IPS DF 19.7 (cell line): ENCODE measurements around the gene SPTB.

Source experiments
- DNase-seq: peaks from one replicate; pipeline ENCODE4 v3.0.0-alpha.2; 2013; ENCODE audit warnings: low read depth, low spot score

The SPTB gene

DNA sequence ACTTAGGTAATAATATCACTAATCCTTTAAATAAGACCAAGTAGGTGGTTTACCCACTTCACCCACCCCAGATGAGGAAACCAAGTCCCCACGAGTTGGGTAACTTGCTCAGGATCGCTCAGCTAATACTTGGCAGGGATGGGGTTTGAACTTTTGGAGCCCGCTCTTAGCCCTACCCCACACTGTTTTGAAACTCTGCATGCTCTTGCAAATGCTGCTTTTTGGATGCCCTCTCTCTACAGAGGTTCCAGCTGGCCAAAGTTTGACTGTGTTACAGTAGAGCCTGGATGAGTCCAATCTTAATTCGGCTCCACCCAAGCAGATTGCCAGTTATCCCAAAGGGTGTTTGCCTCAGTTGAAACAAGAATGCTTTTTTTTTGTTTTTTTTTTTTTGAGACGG, 168.7 kb downstream of the SPTB start:
- no peak for DNase-seq

DNA sequence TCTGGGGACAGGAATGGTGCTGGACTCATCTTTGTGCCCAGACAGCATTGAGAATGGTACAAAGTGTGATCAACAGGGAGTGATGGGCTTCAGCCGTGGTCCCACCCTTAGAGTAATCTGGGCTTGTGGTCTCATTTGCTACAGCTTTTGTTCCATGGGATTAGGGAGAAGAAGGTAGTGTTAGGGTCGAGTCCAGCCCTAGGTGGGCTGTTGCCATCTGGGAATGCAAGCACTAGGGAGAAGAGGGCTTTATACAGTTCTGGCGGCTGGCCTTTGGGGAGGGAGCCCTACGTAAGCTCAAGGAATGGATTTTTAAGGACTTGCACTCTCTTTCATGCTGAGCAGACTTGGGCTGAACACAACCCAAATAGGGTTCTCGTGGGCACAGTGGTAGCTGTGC, 170.6 kb downstream of the SPTB start:
- DNase-seq, result no peak

DNA sequence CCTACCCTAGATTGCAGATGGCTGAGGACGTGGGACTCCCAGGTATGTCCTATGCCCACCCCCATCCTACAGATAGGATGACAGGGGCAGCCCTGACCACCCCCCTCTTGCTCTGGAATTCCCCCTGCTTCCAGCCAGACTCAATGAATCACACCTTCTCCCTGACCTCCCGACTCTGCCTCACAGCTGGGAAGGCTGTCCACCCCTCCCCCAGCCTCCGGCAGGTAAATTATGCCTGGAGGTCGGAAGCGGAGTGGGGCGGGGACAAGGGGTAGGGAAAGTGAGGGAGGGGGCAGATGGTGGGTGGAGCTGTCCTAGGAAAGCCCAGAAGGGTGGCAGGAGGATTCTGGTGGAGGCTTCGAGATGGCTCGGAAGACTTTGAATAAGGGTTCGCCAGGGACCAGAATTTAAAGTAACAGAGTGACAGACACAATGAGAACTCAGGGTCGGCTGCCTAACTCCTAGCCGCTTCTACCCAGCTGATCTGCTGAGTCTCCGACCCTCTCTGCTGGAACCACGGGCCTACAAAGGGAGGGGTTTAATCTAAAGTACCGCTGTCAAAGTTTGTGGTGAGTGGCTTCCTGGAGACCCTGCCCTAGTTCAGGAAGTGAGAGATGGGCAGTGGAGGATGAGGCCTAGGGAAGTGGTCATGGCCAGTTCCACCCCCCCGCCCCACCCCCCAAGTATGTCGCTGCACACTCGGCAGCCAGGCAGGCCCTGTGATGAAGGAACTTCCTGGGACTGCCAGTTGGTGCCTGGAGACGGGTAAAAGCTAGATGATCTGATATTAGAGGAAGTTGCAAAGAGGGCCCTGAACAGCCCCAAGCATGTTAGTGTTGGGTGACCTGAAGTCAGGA, 171.3 kb downstream of the SPTB start:
- peak; percentile 89 for DNase-seq

DNA sequence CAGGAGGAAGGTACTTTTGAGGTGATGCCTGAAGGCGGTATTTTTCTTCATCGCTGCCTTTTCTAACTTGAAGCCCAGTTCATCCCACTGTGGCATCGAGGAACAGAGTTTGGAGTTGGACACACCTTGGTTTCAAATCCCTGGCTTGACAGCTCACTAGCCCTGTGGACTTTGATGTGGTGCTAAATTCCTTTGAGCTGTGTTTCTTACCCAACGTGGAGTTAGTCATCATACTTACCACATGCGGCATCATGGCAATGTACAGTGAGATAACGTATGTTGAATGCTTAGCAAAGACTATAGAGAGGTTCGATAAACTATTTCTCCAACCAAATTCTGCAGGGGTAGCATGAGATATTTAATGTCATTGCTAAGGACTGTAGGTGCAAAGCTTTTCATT, 172.0 kb downstream of the SPTB start:
- no peak for DNase-seq

DNA sequence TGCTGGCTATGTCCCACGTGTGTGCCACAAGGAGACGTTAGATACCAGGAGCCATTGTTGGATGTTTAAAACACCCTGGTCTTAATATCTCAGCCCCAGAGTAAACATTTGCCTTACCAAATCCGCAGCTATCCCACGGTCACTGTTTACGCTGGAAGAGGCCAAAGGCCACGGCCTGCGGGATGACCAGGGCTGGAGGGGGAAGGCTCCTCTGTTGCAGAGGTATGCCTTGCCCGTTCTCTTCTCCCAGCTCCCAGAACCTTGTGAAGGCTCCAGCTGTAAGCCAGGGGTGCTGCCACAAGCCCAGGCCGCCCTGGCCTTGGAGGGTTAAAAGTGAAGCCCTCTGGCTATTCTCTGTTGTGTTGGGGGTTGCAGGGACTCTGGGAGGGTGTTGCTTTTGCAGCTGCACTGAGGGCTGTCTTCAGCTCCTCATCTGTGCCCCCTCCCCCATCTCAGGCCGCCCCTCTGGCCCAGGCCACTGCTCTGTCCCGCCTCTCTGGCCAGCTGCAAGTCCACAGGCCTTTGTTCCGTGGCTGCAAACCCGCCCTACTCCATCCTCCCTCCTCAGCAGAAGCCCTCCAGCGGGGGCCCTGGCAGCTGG, 173.0 kb downstream of the SPTB start:
- DNase-seq, result no peak

DNA sequence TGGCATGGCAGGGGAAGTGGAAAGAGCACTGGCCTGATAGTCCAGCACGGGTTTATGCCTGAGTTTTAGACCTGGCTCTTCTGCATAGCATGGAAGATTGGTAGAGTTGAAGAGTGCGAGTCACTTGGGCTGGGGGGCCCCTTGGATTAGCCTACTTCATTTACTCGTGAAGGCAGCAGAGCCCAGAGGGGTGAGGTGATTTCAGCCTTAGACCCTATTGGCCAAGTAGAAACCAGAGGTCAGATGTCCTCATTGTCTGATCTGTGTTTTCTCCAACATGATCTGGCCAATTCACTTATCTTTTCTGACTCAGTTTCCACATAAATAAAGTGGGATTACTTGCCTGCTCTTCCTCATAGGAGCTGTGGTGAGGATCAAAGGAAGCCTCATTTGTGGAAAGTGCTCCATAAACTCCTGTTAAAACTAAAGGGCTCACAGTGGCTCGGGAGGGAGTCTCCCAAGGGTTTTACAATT, 173.6 kb downstream of the SPTB start:
- no peak for DNase-seq

DNA sequence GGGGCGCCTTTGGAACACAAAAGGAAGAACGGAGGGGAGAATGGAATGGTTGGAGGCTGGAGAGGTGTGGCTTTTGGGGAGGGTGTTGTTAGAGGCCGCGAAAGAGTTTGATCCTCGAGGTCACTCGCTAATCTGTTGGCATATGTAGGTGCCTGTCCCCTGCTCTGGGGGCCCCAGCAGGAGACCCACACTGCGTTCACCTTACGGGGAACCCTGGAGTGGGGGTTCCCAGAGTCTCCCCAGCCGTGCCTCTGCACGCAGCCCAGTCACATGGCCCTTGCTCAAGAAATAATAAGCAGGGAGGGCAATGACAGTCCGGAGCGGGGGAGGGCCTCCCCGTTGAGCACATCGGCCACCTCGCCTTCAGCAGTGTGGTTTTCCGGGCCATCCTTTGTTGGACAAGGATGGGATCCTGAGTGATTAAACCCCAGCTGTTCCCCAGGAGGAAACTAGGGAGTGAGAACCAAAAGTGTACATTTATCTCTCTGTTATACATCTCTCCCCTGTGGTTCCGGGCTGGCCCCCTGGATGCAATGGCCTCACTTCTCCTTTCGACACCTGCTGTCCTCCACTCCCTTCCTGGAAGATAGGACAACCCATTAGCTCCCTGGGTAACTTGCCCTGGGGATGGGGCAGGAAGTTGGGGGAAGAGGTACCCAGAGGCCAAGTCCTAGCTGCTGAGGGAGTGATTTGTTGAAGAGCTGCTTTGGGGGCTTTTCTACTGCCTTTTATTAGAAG, 174.2 kb downstream of the SPTB start:
- DNase-seq, result no peak

DNA sequence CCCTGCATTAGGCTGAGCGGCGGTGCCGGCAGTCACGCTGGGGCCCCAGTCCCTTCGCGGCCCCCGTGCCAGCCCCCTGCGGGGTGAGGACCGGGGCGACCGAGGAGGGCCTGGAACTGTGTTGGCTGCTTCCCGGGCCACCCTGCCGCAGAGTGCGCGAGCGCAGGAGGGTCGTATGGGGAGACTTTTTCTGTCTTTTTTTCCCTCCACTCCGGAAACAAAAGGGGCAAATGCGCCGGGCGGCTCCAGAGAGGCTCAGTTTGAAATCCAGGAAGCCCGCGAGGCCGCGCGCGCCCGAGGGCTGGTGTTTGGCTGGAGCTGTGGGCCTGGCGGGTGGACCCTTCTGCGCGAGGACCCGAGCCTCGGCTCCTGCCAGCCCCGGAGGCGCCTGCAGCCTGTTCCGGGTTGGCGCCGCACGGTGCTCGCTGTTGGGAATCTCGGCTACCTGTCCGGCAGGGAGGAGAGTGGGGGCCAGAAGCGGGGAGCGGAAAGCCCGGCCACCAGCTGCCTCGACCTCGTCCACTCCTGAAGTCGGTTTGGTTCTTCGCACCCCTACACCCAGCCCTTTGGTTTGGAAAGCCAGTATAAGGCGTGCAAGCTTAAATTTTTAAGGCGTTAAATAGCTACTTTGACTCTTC, 174.8 kb downstream of the SPTB start:
- no peak for DNase-seq

DNA sequence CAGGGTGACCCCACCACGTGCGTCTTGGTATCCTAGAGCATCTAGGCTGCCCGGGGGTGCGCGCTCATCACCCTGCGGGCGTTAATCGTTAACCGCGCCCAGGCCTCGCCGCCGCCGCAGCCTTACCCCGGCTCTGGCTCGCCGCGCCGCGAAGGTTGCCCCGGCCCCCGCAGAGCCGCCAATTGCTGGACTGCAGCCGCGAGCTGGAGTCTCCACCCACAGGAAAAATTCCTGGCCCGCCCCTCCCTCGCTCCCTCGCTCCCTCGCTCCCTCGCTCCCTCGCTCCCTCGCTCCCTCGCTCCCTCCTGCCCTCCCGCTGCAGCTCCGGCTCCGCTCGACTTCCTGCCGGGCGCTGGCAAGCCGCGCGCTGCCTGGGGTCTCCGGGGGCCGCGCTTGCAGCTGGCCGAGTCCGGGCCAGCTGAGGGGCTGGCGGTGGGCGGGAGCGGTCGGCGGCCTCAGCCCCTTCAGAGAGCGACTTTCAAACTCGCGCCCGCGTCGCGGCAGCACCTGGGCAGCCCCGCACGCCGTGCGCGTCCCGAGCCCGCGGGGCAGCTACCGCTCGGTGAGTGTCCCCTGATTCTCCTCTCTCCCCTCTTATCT, 175.5 kb downstream of the SPTB start, which contains the start of gene PLEKHG3:
Gene PLEKHG3, plus strand, starts transcription at position 282 of the 600 bp plus-strand sequence. CDS start 23,208 bp downstream, outside the sequence.
- no peak for DNase-seq

DNA sequence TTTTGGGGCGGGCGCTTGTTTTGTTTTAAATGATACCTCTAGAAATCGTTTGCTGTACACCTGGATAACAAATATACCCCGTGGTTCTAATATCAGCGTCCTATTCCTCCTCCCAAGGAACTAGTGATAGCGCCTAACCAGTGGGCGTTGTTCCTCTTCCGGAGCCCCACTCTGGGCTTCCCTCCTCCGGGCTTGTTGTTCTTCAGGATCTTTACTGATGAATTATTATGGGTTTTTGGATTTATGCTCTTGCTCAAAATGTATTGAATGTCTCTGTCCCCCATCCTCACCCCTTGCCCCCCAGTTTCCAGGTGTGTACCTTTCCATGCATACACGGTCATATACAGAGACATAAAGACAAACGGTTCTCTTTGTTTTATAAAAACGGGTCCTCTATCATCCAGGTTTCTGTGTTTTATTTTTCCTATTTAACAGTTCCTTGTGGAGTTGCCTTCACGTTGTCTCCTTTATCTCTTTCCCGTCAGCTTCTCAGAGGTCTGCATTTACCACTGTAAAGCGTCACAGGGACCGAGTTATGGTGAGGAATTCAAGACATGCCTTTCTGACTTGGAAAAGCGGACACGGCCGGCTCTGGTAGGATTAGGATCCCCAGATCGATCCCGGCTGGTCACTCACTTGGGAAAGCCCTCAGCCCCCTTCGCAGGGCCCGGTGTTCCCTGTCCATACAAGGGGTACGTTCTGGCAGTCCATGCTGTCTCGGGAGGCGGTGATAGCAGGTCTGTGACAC, 176.1 kb downstream of the SPTB start:
- DNase-seq, result no peak

DNA sequence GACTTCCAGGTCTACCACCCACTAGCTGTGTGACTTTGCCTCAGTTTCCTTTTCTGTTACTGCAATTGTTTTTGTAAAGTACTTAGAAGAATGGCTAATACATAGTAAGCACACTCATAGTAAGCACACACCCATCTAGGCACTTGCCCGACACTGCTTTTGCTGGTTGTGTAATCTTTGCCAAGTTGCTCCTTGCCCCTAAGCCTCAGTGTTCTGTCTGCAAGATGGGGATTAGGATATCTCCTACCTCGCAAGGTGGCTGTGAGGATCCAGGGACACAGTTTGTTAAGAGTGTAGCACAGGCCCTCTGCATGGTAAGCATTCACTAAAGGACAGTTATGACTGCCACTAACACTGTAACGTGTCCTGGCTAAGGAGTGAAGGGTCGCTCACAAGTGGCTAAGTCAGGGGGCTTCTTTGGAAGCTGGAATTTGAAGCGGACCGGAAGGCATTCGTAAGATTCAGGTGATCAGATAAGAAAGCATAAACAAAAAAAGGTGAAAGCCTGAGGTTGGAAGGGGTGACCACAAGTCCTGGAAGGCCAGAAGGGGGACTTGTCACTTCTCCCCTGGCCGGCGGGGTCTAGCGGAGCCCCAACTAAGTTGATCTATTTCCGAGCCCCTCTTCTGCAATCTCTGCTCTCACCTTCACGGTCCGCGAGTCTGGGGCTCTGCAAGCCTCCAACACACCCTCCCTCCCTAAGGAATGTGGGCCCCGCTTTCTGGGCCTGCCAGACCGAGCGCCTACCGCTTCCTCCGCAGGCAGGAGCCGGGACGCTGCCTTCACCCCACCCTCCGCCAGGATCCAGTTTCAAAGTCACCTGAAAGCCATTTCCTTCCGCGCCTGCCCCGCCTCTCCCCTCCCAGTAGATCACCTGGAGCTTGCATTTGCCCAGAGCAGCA, 177.0 kb downstream of the SPTB start:
- DNase-seq, result peak; percentile 89

DNA sequence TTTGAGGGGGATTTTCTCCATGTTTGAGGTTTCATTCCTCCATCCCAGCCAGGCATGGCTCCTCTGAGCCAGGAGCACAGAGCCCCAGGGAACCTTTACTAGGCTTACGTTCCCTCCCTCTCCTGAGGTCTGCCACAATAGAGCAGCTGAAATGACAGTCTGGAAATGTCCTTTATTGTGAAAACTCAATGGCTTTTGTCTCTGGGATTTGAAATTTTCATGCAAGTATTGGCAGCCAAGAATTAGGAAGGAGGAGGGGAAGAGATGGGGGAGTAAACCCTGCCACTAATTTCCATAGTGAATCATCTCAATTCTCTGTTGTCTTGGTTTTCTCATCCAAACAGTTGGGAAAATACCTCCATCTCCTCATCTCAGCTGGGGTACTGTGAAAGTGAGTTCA, 178.0 kb downstream of the SPTB start:
- no peak for DNase-seq

DNA sequence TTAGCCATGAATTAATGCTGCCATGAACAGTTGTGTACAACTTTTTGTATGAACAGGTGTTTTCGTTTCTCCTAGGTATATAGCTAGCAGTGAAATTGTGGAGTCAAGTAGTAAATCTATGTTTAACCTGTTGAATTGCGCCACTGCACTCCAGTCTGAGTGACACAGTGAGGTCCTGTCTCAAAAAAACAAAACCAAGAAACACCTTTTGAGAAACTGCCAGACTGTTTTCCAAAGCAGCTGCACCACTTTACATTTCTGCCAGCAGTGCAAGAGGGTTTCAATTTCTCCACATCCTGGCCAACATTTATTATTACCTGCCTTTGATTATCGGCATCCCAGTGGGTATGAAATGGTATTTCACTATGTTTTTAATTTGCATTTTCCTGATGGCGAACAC, 178.8 kb downstream of the SPTB start:
- DNase-seq, result no peak

DNA sequence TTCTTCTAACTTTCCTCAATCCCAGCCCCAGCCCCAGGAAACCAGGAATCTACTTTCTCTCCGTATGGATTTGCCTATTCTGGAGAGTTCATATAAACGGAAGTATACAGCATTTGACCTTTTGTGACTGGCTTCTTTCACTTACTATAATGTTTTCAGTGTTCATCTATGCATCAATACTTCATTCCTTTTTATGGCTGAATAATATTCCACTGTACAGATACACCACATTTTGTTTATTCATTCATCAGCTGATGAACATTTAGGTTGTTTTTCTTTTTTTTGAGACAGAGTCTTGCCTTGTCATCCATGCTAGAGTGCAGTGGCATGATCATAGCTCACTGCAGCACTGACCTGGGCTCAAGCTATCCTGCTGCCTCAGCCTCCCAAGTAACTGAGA, 179.4 kb downstream of the SPTB start:
- DNase-seq, result no peak

DNA sequence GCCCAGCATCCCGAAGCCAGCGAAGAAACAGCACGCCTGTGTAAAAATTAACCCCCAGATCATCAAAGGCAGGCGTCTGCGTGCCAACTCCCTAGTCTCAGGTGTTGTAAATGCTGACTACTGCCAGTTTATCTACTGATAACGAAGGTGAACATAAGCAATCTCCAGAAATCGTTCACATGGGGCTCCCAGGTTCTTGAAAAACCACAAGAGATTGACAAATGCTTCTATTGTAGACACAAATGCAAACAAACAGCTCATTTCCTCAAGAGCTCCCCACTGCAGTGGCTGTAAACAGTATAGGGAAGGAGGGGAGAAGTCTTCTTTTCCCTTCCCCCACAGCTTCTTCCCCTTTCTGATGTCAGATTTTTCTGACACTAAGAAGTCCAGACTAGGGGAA, 180.8 kb downstream of the SPTB start:
- DNase-seq, result no peak

DNA sequence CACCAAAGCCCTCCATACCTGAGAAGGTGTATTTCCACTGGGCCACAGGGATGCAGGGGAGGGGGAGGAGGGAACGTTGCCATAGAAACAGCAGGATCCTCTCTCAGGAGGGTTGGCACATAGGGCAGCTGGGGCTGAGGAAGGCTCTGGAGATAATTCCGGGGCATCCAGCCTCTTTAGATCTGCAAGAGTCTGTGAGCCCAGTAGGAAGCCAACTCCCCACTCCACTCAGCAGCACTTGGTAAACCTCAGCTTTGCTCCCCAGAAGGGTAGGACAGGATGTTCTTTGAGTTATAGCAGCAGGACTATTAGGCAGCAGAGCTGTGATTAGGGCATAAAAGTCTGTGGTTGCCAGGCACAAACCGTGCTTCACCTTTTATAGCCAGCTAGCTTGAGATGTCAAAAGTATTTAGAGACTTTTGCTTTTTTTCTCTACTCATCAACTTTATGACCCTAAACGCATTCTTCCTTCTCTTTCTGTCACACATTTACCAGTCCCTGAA, 183.3 kb downstream of the SPTB start:
- no peak for DNase-seq
